HEK293 (cell line): Measurements from ENCODE around the gene CCDC184.

Experiments
- CTCF ChIP-seq: fragments of 450-650 bp; formaldehyde crosslinking; IDR thresholded peaks from 2 replicates; pipeline ENCODE4 v1.5.1; 2016; ENCODE audit warnings: missing biosample characterization, missing genetic modification characterization
- ZBTB44 ChIP-seq: fragments of 450-650 bp; IDR thresholded peaks from 2 replicates; pipeline ENCODE4 v1.5.1; 2018; ENCODE audit warnings: missing biosample characterization, mild to moderate bottlenecking, missing genetic modification characterization
- ZFHX2 ChIP-seq: fragments of 450-650 bp; formaldehyde crosslinking; conservative IDR thresholded peaks from 2 replicates; pipeline ENCODE4 v1.5.1; 2016; ENCODE audit warnings: missing biosample characterization, missing genetic modification characterization
- ZNF133 ChIP-seq: fragments of 450-650 bp; formaldehyde crosslinking; IDR thresholded peaks from 2 replicates; pipeline ENCODE4 v1.5.1; 2016; ENCODE audit warnings: missing biosample characterization, missing genetic modification characterization
- ZNF138 ChIP-seq: fragments of 450-650 bp; formaldehyde crosslinking; IDR thresholded peaks from 2 replicates; pipeline ENCODE4 v1.5.1; 2016; ENCODE audit warnings: missing biosample characterization, missing genetic modification characterization, borderline replicate concordance
- ZNF280C ChIP-seq: fragments of 450-650 bp; formaldehyde crosslinking; IDR thresholded peaks from 2 replicates; pipeline ENCODE4 v1.5.1; 2016; ENCODE audit warnings: missing biosample characterization, missing genetic modification characterization
- ZNF416 ChIP-seq: fragments of 450-650 bp; formaldehyde crosslinking; IDR thresholded peaks from 2 replicates; pipeline ENCODE4 v1.5.1; 2016; ENCODE audit warnings: missing biosample characterization, missing genetic modification characterization

GRCh38 chr12:48157018-48157888 is 26.2 kb upstream of the CCDC184 start, which contains the start of gene ASB8:
- no peak for TF ChIP-seq ZBTB44
- TF ChIP-seq CTCF, result peak; percentile 45
- no peak for TF ChIP-seq ZNF416 (tag by site-specific recombination)
- no peak for TF ChIP-seq ZNF280C (tag by site-specific recombination)
- TF ChIP-seq ZNF133 (tag by site-specific recombination), result no peak
- peak; percentile 27; the same call in 1 of the 2 replicates for TF ChIP-seq ZFHX2 (tag by site-specific recombination)
- no peak for TF ChIP-seq ZNF138 (tag by site-specific recombination)
